Activated naive CD8-positive, alpha-beta T cell (primary cell): ENCODE measurements around the gene PGAM4.
A peak's percentile ranks its signal among the peaks of the same experiment; 100 is the strongest.

Experiments used
- H3K27ac Mint-ChIP-seq: one replicate; pipeline ENCODE4 v1.8.0; 2021; ENCODE audit warnings: mixed read lengths
- H3K27me3 Mint-ChIP-seq: one replicate; pipeline ENCODE4 v1.8.0; 2021; ENCODE audit warnings: mixed read lengths
- H3K36me3 Mint-ChIP-seq: one replicate; pipeline ENCODE4 v1.8.0; 2021; ENCODE audit warnings: mixed read lengths
- H3K4me1 Mint-ChIP-seq: one replicate; pipeline ENCODE4 v1.8.0; 2021; ENCODE audit warnings: low read depth, mixed read lengths
- H3K4me3 Mint-ChIP-seq: one replicate; pipeline ENCODE4 v1.8.0; 2021; ENCODE audit warnings: mild to moderate bottlenecking, mixed read lengths
- H3K9me3 Mint-ChIP-seq: one replicate; pipeline ENCODE4 v1.8.0; 2021; ENCODE audit warnings: low read depth, mixed read lengths

PGAM4 gene

DNA sequence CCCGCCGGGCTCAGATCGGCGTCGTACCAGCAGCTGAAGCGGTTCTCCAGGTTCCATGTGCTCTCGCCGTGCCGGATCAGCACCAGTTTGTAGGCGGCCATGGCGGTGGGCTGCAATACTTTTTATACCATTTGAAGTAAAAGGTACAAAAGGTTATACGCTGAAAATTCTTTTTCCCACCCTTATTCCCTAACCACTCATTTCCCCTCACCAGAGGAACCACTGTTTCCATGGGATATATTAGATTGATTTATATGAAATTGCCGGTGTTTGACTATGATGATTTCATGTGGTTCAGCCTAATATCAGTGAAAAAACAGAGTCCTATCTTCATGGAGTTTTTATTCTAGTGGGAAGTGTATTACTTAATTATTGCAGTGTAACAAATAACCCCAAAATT lies at the start of gene PGAM4:
PGAM4 (minus strand) TSS at position 101 of the 400 bp plus-strand sequence; CDS start at position 101, 0 bp downstream.
- Mint-ChIP-seq H3K27ac (no peak within 1 kb of the TSS), H3K4me3 (no peak within 1 kb of the TSS)

DNA sequence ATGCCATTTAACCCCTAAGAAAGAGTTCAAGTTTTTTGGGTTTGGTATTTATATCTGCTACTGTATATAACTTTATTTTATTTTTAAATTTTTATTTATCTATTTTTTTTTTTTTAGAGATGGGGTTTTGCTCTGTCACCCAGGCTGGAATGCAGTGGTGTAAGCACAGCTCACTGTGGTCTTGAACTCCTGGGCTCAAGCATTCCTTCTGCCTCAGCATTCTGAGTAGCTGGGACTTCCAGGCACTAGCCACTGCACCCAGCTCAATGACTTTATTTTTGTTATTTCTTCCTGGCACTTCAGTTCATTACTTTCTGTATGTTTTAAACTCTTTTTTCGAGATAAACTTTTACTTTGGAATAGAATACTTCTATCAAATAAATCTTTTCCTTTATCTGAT lies 42.4 kb upstream of the PGAM4 start:
- Mint-ChIP-seq H3K4me3 (no peak overlapping the region), H3K9me3 (no peaks in the 10 kb centered on the region), H3K4me1 (no peaks in the 10 kb centered on the region)

More for the DNA sequence above, at the start of gene PGAM4:
- Mint-ChIP-seq H3K4me1 (peaks cover 3% of the 10 kb centered on the region), H3K36me3 (peaks cover 10% of the 10 kb centered on the region), H3K27me3 (no peaks in the 10 kb centered on the region), H3K9me3 (no peaks in the 10 kb centered on the region)

GRCh38 chrX:77979870-77980269 lies 10.4 kb upstream of the PGAM4 start:
- H3K27me3 Mint-ChIP-seq, result no peaks in the 10 kb centered on the region
- H3K4me1 Mint-ChIP-seq, result no peaks in the 10 kb centered on the region
- H3K27ac Mint-ChIP-seq, result no peak overlapping the region
- H3K36me3 Mint-ChIP-seq, result peaks cover 2% of the 10 kb centered on the region
- no peak overlapping the region for H3K4me3 Mint-ChIP-seq
- H3K9me3 Mint-ChIP-seq, result no peaks in the 10 kb centered on the region

More for the DNA sequence above, 42.4 kb upstream of the PGAM4 start:
- Mint-ChIP-seq H3K27ac (no peak overlapping the region), H3K36me3 (peaks cover 6% of the 10 kb centered on the region), H3K27me3 (no peaks in the 10 kb centered on the region)

DNA sequence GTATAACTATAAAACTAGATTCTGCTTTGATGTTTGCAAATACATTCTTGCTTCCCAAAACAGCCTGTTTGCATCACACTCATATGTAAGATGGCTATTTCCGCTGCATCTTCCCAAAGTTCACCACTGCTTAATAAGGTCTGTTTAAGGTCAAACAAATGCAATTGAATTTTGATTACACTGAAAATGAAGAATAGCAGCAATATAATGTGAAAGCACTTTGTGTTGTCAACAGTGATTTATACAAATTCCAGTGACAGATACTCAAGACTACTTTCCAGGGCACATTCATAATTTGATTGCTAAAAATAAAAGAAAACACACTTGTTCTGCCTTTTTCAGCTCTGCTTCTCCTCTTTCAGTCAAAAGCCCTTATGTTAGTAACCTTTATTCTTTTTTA lies 8.1 kb upstream of the PGAM4 start:
- no peaks in the 10 kb centered on the region for H3K4me1 Mint-ChIP-seq
- no peaks in the 10 kb centered on the region for H3K9me3 Mint-ChIP-seq
- peaks cover 2% of the 10 kb centered on the region for H3K36me3 Mint-ChIP-seq
- H3K4me3 Mint-ChIP-seq, result no peak overlapping the region
- no peak overlapping the region for H3K27ac Mint-ChIP-seq
- H3K27me3 Mint-ChIP-seq, result no peaks in the 10 kb centered on the region

DNA sequence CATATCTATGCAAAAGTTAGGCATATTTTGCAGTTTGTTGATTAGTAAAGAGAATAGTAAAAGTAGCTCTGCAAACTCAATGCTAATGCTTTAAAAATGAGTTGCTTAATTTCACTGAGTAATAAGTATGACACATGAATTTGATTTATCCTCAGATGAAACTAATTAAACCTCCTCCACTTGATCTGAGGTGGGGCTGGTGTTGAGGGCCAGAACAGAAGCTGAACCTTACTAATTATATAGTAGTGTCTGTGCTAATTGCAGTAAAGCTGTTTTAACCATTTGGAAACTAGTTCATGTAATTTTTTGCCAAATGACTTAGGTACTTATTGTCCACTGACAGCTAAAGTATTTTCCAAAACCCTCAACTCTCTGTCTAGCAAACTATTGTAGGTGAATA lies 7.7 kb upstream of the PGAM4 start:
- Mint-ChIP-seq H3K4me3 (no peak overlapping the region), H3K27ac (no peak overlapping the region), H3K27me3 (no peaks in the 10 kb centered on the region), H3K9me3 (no peaks in the 10 kb centered on the region), H3K4me1 (no peaks in the 10 kb centered on the region), H3K36me3 (peaks cover 2% of the 10 kb centered on the region)

GRCh38 chrX:77975755-77976154 lies 6.3 kb upstream of the PGAM4 start:
- no peak overlapping the region for H3K27ac Mint-ChIP-seq
- peaks cover 2% of the 10 kb centered on the region for H3K36me3 Mint-ChIP-seq
- no peaks in the 10 kb centered on the region for H3K4me1 Mint-ChIP-seq
- H3K9me3 Mint-ChIP-seq, result no peaks in the 10 kb centered on the region
- no peaks in the 10 kb centered on the region for H3K27me3 Mint-ChIP-seq
- H3K4me3 Mint-ChIP-seq, result no peak overlapping the region

DNA sequence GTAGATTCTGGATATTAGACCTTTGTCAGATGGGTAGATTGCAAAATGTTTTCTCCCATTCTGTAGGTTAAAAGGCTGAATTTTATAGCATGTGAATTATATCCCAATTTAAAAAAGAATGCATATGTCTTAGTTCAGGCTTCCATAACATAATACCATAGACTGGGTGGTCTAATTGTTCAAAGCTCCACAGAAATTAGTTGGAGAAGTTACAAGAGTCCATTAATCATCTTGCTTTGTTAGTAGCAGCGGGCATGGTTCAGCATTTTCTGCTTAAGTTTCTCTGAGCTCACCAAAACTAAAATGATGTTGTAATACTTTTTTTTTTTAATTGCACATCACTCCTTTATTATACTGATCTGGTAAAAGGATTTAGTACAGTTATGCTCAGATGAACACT lies 1.8 kb downstream of the PGAM4 start:
- peaks cover 10% of the 10 kb centered on the region for H3K36me3 Mint-ChIP-seq
- H3K4me1 Mint-ChIP-seq, result peaks cover 7% of the 10 kb centered on the region
- no peaks in the 10 kb centered on the region for H3K9me3 Mint-ChIP-seq
- no peak overlapping the region for H3K4me3 Mint-ChIP-seq
- no peaks in the 10 kb centered on the region for H3K27me3 Mint-ChIP-seq
- H3K27ac Mint-ChIP-seq, result no peak overlapping the region

- no peak overlapping the region for H3K4me3 Mint-ChIP-seq
Measured at GRCh38 chrX:77966361-77966760, 3.1 kb downstream of the PGAM4 start.

DNA sequence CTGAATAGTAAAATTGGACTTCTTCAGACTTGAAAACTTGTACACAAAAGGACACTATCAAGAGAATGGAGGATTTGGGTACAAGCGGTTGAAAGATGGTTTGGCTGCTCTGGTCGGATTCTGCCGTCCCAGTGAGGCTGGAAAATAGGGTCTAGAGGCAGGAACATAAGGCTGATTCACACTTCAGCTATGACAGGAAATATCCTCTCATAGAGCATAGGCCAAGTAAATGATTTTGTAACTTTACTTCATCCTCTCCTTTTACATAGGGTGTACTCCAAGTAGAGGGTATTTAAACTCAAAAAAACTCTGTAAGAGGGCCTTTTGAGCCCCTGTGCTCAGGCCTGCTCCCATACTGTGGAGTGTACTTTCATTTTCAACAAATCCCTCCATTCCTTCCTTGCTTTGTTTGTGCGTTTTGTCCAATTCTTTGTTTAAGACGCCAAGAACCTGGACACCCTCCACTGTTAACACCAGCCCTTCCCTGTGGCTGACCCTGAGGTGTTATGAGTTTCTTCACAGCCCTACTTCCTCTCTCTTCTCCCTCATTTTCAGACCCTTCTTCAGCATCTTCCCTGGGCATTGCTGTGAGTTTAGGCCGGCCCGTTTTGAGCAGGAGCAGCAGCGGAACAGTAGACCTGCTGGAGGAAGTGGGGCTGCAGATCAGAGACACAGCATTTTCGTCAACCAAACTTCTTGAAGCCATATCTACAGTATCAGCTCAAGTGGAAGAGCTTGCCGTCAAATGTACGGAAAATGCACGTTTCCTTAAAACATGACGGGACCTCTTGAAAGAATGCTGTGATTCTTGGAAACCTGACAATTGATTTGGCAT lies 7.2 kb downstream of the PGAM4 start:
- Mint-ChIP-seq H3K27ac (peak overlapping the region; percentile 95), H3K27me3 (no peaks in the 10 kb centered on the region), H3K4me3 (peak overlapping the region; percentile 78), H3K36me3 (peaks cover 8% of the 10 kb centered on the region), H3K4me1 (peaks cover 44% of the 10 kb centered on the region), H3K9me3 (no peaks in the 10 kb centered on the region)

More at GRCh38 chrX:77966361-77966760, 3.1 kb downstream of the PGAM4 start:
- no peaks in the 10 kb centered on the region for H3K27me3 Mint-ChIP-seq
- peaks cover 10% of the 10 kb centered on the region for H3K36me3 Mint-ChIP-seq
- H3K4me1 Mint-ChIP-seq, result peaks cover 19% of the 10 kb centered on the region
- H3K27ac Mint-ChIP-seq, result no peak overlapping the region
- no peaks in the 10 kb centered on the region for H3K9me3 Mint-ChIP-seq

GRCh38 chrX:77961063-77961462 lies 8.4 kb downstream of the PGAM4 start:
- Mint-ChIP-seq H3K4me3 (peak overlapping the region; percentile 61), H3K36me3 (peaks cover 12% of the 10 kb centered on the region)

GRCh38 chrX:77960567-77960966 lies 8.9 kb downstream of the PGAM4 start:
- Mint-ChIP-seq H3K27me3 (no peaks in the 10 kb centered on the region), H3K27ac (peak overlapping the region; percentile 95), H3K4me3 (peak overlapping the region; percentile 61), H3K36me3 (peaks cover 8% of the 10 kb centered on the region), H3K9me3 (no peaks in the 10 kb centered on the region), H3K4me1 (peaks cover 48% of the 10 kb centered on the region)

More at GRCh38 chrX:77961063-77961462, 8.4 kb downstream of the PGAM4 start:
- Mint-ChIP-seq H3K9me3 (no peaks in the 10 kb centered on the region), H3K27ac (peak overlapping the region; percentile 95), H3K4me1 (peaks cover 46% of the 10 kb centered on the region), H3K27me3 (no peaks in the 10 kb centered on the region)

GRCh38 chrX:77953708-77954107 lies 15.7 kb downstream of the PGAM4 start:
- Mint-ChIP-seq H3K27ac (no peak overlapping the region), H3K36me3 (peaks cover 6% of the 10 kb centered on the region), H3K9me3 (no peaks in the 10 kb centered on the region), H3K4me3 (no peak overlapping the region), H3K27me3 (no peaks in the 10 kb centered on the region), H3K4me1 (peaks cover 19% of the 10 kb centered on the region)

GRCh38 chrX:77953302-77953701 lies 16.1 kb downstream of the PGAM4 start:
- H3K9me3 Mint-ChIP-seq, result no peaks in the 10 kb centered on the region
- H3K27ac Mint-ChIP-seq, result no peak overlapping the region
- no peak overlapping the region for H3K4me3 Mint-ChIP-seq
- H3K36me3 Mint-ChIP-seq, result peaks cover 6% of the 10 kb centered on the region
- peaks cover 19% of the 10 kb centered on the region for H3K4me1 Mint-ChIP-seq
- no peaks in the 10 kb centered on the region for H3K27me3 Mint-ChIP-seq

GRCh38 chrX:77952173-77952572 lies 17.3 kb downstream of the PGAM4 start:
- peaks cover 4% of the 10 kb centered on the region for H3K36me3 Mint-ChIP-seq
- H3K27me3 Mint-ChIP-seq, result no peaks in the 10 kb centered on the region
- H3K27ac Mint-ChIP-seq, result no peak overlapping the region
- no peak overlapping the region for H3K4me3 Mint-ChIP-seq
- peaks cover 12% of the 10 kb centered on the region for H3K4me1 Mint-ChIP-seq
- no peaks in the 10 kb centered on the region for H3K9me3 Mint-ChIP-seq

DNA sequence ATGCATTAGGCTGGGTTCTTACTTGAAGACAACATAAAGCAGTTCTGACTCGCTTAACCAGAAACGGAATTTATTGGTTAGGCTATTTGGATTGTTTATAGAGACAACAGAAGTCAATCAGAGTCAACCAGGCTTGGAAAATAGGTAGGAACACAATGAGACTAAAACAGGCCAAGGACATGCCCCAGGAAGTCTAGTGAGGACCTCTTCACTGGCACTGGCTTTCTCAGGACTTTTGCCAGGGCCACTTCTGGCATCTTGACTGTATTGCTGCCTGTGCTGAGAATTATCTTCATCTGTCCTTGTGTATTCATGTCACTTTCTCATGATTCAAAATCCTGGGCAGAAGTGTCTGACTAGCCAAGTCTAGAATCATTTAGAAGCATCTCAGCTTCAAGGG lies 19.6 kb downstream of the PGAM4 start:
- Mint-ChIP-seq H3K27ac (no peak overlapping the region), H3K9me3 (no peaks in the 10 kb centered on the region), H3K27me3 (no peaks in the 10 kb centered on the region), H3K4me1 (peaks cover 6% of the 10 kb centered on the region), H3K36me3 (no peaks in the 10 kb centered on the region), H3K4me3 (no peak overlapping the region)

DNA sequence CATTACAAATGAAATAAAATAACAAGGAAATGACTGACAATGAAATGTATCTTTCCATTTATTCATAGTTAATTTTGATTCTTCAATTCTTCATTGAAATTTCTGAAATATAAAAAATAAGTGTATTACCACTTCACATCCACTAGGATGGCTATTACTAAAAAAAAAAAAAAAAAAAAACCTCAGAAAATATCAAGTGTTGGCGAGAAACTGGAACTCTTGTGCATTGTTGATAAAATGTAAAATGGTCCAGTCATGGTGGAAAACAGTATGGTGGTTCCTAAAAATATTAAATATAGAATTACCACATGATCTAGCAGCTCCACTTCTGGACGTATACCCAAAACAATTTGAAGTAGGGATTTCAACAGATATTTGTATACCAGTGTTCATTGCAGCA lies 22.9 kb downstream of the PGAM4 start:
- Mint-ChIP-seq H3K4me1 (peaks cover 4% of the 10 kb centered on the region), H3K27ac (no peak overlapping the region), H3K27me3 (no peaks in the 10 kb centered on the region), H3K36me3 (no peaks in the 10 kb centered on the region), H3K9me3 (no peaks in the 10 kb centered on the region), H3K4me3 (no peak overlapping the region)
